HepG2 (cell line): ENCODE data around the gene ZBTB22. TPM values are rescaled to one million over a fixed set of nuclear protein-coding genes. Genes with fewer than 3 reads are reported as not detected.

ENCODE experiments used
- PATZ1 ChIP-seq: sonication (generic); formaldehyde crosslinking; IDR thresholded peaks from 2 replicates; pipeline ENCODE4 v1.4.0; 2020; ENCODE audit warnings: missing genetic modification reagents
- SP1 ChIP-seq, 2 experiments: fragments of 450-650 bp in 1 of 2; sonication (generic) in 1 of 2; formaldehyde crosslinking in 1 of 2; IDR thresholded peaks; 2 replicates each; pipeline versions ENCODE4 v1.4.0 to v1.6.1; 2016 to 2020; ENCODE audit warnings: missing genetic modification reagents in 1 of 2
- ZNF343 ChIP-seq: sonication (generic); formaldehyde crosslinking; IDR thresholded peaks from 2 replicates; pipeline ENCODE4 v1.4.0; 2020; ENCODE audit warnings: mild to moderate bottlenecking, missing genetic modification reagents
- ZNF597 ChIP-seq: sonication (generic); formaldehyde crosslinking; IDR thresholded peaks from 2 replicates; pipeline ENCODE4 v1.5.0; 2020; ENCODE audit warnings: missing genetic modification reagents
- ZSCAN5A ChIP-seq: sonication (generic); formaldehyde crosslinking; IDR thresholded peaks from 2 replicates; pipeline ENCODE4 v1.8.0; 2022; ENCODE audit warnings: mild to moderate bottlenecking, missing genetic modification reagents, borderline replicate concordance
- polyA plus RNA-seq, 8 experiments: library from polyadenylated mRNA; depleted of rRNA in 3 of 8; stranded (reverse) in 7 of 8; unstranded in 1 of 8; fragments of >200 nt; fragmentation: Illumina TruSeq in 4 of 8; extraction: Trizol in 4 of 8; gene quantifications; 2 replicates each; pipeline versions ENCODE4 v1.2.1 to v1.2.3, GENCODE V29; 2011 to 2016; ENCODE audit warnings: low read depth in 4 of 8, missing spikeins in 1 of 8, mixed read lengths in 1 of 8; ENCODE audit not compliant: insufficient read depth in 1 of 8
- total RNA-seq, 5 experiments: library from RNA; depleted of rRNA; stranded (reverse); fragments of >200 nt; fragmentation: Illumina TruSeq; extraction: Trizol; gene quantifications; 2 replicates each; pipeline ENCODE4 v1.2.3, GENCODE V29; 2016; ENCODE audit warnings: low read depth in 1 of 5

Gene ZBTB22
- total and polyA plus RNA-seq, 2 of the 13 experiments (the other 11 are each of a cell fraction or from before 2014, with no cell fraction given), result 8.0 to 10.6 TPM

GRCh38 chr6:33316603-33317418 lies 733 bp downstream of the ZBTB22 start (continued):
- peak; percentile 47; the same call in 1 of the 2 replicates for TF ChIP-seq PATZ1 (CRISPR knock-in tag)
- TF ChIP-seq SP1 (IDR thresholded peaks at IDR 0.05), result no peak
- peak; percentile 72 for TF ChIP-seq SP1 (CRISPR knock-in tag; IDR thresholded peaks at IDR 0.05)
- TF ChIP-seq ZNF343, result no peak
- TF ChIP-seq ZSCAN5A (CRISPR knock-in tag), result no peak
- no peak for TF ChIP-seq ZNF597 (CRISPR knock-in tag)
- TF ChIP-seq, all 625 proteins: peak for 10
